Panc1 (cell line): Measurements from ENCODE around the gene SLC27A4. TPM values are rescaled to one million over a fixed set of nuclear protein-coding genes. Genes with fewer than 3 reads are reported as not detected.
A peak's percentile ranks its signal among the peaks of the same experiment; 100 is the strongest.

Experiments used
- ATAC-seq: fragments of 200-7000 bp; cut with Tn5 transposase; 2 replicates; pipeline ENCODE4 v1.9.1; 2020; ENCODE audit warnings: mild to moderate bottlenecking, moderate library complexity
- BruUV-seq: library from RNA; stranded (reverse); fragments of 400-500 nt; replicated peaks from 2 replicates; lab custom pipeline; 2021; lab: Mats Ljungman, UMichigan
- CTCF ChIA-PET: fragments of 300-600 bp; sonication (Branson Sonifier 250); formaldehyde crosslinking; loops from one replicate; lab custom pipeline; 2022; ENCODE audit warnings: antibody characterized with exemption; lab: Charles Lee
- POLR2A ChIA-PET: fragments of 300-600 bp; sonication (Branson Sonifier 250); formaldehyde crosslinking; loops from one replicate; lab custom pipeline; 2022; ENCODE audit warnings: antibody characterized with exemption; lab: Charles Lee
- DNase-seq: peaks from one replicate; pipeline ENCODE4 v3.0.0-alpha.2; 2010; ENCODE audit warnings: low read depth, low spot score
- H3K27ac ChIP-seq: 2 replicates; pipeline ENCODE4 v1.5.1; 2011; ENCODE audit warnings: mild to moderate bottlenecking, low read length, inconsistent platforms
- H3K27me3 ChIP-seq: fragments of 200-500 bp; sonication (Bioruptor generic); 2 replicates; pipeline ENCODE4 v1.6.0; 2014; ENCODE audit warnings: low read length, inconsistent platforms; ENCODE audit not compliant: control insufficient read depth, insufficient read depth
- H3K36me3 ChIP-seq: fragments of 200-500 bp; sonication (Bioruptor generic); 2 replicates; pipeline ENCODE4 v1.5.1; 2014; ENCODE audit warnings: inconsistent platforms, mild to moderate bottlenecking, low read length, moderate library complexity; ENCODE audit not compliant: control insufficient read depth, insufficient read depth
- H3K4me1 ChIP-seq: 2 replicates; pipeline ENCODE4 v1.5.1; 2011; ENCODE audit warnings: inconsistent platforms, mild to moderate bottlenecking, low read length, moderate library complexity; ENCODE audit not compliant: control insufficient read depth, insufficient read depth
- H3K4me3 ChIP-seq, 2 experiments: 2 replicates each; pipeline ENCODE4 v1.5.1; 2011 to 2012; ENCODE audit warnings: low read depth in 2 of 2, low read length in 2 of 2, mild to moderate bottlenecking in 2 of 2, inconsistent platforms in 1 of 2, moderate library complexity in 1 of 2
- H3K9me3 ChIP-seq: fragments of 200-500 bp; sonication (Bioruptor generic); 2 replicates; pipeline ENCODE4 v1.5.1; 2014; ENCODE audit warnings: low read depth, mild to moderate bottlenecking, inconsistent platforms, low read length, moderate library complexity; ENCODE audit not compliant: control insufficient read depth, insufficient read depth
- POLR2AphosphoS5 ChIP-seq: IDR thresholded peaks from 2 replicates; pipeline ENCODE4 v1.6.1; 2012; ENCODE audit warnings: mild to moderate bottlenecking, low read depth, low read length, moderate library complexity
- SIN3A ChIP-seq: IDR thresholded peaks from 2 replicates; pipeline ENCODE4 v1.6.1; 2012; ENCODE audit warnings: low read depth, mild to moderate bottlenecking, low read length, moderate library complexity, borderline replicate concordance; ENCODE audit not compliant: insufficient read depth
- TCF7L2 ChIP-seq: IDR thresholded peaks from 2 replicates; pipeline ENCODE4 v1.6.1; 2011; ENCODE audit warnings: mild to moderate bottlenecking, low read depth, low read length, inconsistent platforms
- in situ Hi-C: cut with HindIII; loops from 2 replicates; pipeline ENCODE4 v1.10.0; 2016; ENCODE audit warnings: low sequenced_read_pairs, low pct_unique_long_range_greater_than_20kb
- intact Hi-C: fragments of 100-400 bp; cut with micrococcal nuclease; formaldehyde crosslinking; loops from one replicate; pipeline ENCODE4 v1.10.0; 2022; ENCODE audit not compliant: unreplicated experiment
- total RNA-seq: library from RNA; stranded (reverse); gene quantifications from one replicate; pipeline ENCODE4 v1.2.1, GENCODE V29; 2021; ENCODE audit not compliant: unreplicated experiment
- TF ChIP-seq, protein P1 (sequence below): fragments of 450-650 bp; IDR thresholded peaks from 2 replicates; pipeline ENCODE4 v1.5.1; 2017; ENCODE audit warnings: mild to moderate bottlenecking
- TF ChIP-seq, protein P2 (sequence below), 2 experiments: IDR thresholded peaks; 2 replicates each; pipeline ENCODE4 v1.6.1; 2011 to 2012; ENCODE audit warnings: low read depth in 2 of 2, control low read depth in 1 of 2, low read length in 1 of 2, mild to moderate bottlenecking in 1 of 2, moderate library complexity in 1 of 2; ENCODE audit not compliant: insufficient read depth in 1 of 2

SLC27A4 gene
- total RNA-seq, 1 experiment from 2014 or later = 20.3 TPM

DNA sequence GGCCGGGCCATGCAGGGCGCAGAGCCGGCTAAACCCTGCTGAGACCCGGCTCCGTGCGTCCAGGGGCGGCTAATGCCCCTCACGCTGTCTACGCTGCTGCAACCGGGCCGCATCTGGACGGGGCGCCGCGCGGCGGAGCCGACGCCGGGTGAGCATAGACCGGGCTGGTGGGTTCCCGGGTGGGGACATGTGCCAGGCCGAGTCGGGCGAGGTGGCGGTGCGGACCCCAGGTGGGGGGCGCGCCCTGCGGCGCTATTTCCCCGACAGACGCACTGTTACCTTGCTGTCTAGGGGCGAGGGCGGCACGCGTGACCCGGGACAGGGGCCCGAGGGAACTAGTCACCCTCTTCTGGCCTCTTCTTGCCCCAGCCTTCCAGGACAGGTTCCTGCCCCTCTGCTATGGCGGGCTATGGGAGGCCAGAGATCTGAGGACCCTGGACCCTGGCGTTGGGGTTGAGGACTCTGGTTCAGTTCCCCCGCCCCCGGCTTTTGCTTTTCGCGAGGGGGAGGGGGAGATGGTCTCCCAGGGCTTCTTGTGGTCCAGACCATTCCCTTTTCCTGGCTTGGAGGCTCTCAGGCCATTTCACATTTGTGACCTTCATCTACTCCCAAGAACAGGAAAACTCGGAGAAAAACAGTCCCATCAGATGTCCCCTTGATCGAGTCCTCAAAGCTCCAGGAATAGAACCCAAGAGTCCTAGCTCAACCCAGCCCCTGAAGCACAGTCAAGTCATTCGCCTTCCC is 536 bp downstream of the SLC27A4 start:
- no peaks in the 10 kb centered on the region for H3K9me3 ChIP-seq
- H3K27ac ChIP-seq = peak overlapping the region; percentile 70
- BruUV-seq = no TSS peak
- peak overlapping the region; percentile 69 to 80 for H3K4me3 ChIP-seq
- ChIA-PET CTCF (interaction anchor here (0.5 to 1.5 kb wide), 7 partner anchors 21 to 281 kb away, joined by 3 to 10 read pairs (median 7); partner anchors contain the start of gene CERCAM), POLR2A (no interaction called here)
- H3K4me1 ChIP-seq = no peaks in the 10 kb centered on the region
- intact Hi-C loops = loop anchor here (10.0 kb wide), 1 partner anchor 46 kb away; no protein-coding TSS in a partner anchor
- H3K27me3 ChIP-seq = no peaks in the 10 kb centered on the region
- in situ Hi-C loops = no loop called here
- ATAC-seq (peak; percentile 60), DNase-seq (no peak)
- TF ChIP-seq TCF7L2 = 0 out of 2 replicates have a peak, but pooled peaks have one; percentile 27
- TF ChIP-seq, protein P1, sequence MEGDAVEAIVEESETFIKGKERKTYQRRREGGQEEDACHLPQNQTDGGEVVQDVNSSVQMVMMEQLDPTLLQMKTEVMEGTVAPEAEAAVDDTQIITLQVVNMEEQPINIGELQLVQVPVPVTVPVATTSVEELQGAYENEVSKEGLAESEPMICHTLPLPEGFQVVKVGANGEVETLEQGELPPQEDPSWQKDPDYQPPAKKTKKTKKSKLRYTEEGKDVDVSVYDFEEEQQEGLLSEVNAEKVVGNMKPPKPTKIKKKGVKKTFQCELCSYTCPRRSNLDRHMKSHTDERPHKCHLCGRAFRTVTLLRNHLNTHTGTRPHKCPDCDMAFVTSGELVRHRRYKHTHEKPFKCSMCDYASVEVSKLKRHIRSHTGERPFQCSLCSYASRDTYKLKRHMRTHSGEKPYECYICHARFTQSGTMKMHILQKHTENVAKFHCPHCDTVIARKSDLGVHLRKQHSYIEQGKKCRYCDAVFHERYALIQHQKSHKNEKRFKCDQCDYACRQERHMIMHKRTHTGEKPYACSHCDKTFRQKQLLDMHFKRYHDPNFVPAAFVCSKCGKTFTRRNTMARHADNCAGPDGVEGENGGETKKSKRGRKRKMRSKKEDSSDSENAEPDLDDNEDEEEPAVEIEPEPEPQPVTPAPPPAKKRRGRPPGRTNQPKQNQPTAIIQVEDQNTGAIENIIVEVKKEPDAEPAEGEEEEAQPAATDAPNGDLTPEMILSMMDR = no peak
- TF ChIP-seq POLR2AphosphoS5 = no peak
- H3K36me3 ChIP-seq = no peaks in the 10 kb centered on the region

DNA sequence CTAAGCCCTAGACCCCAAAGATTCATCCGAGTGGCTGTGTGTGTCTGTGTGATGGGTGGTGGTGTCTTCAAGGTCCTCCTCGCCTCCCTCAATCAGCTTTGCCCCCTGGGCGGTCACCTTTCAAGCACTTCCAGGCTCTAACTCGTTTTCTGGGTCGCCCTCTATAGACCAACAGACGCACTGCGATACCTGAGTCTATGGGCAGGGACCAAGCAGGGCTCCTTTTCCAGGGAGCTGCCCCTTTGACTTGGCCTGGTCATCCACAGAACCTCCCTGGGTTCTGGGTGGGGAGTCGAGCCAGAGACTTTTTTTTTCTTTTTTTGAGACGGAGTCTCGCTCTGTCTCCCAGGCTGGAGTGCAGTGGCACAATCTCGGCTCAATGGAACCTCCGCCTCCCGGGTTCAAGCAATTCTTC is 1.1 kb downstream of the SLC27A4 start:
- peak overlapping the region; percentile 70 for H3K27ac ChIP-seq
- no peak for TF ChIP-seq POLR2AphosphoS5
- TF ChIP-seq, protein P1 = peak; percentile 83
- no peaks in the 10 kb centered on the region for H3K36me3 ChIP-seq
- no peaks in the 10 kb centered on the region for H3K4me1 ChIP-seq
- DNase-seq = no peak
- in situ Hi-C loops (no loop called here), intact Hi-C loops (loop anchor here (10.0 kb wide), 1 partner anchor 47 kb away; no protein-coding TSS in a partner anchor)
- CTCF ChIA-PET = interaction anchor here (0.6 to 1.5 kb wide), 6 partner anchors 21 to 101 kb away, joined by 3 to 10 read pairs (median 6); partner anchors contain the start of gene CERCAM
- no TSS peak for BruUV-seq
- peak; percentile 67 for ATAC-seq
- peak overlapping the region; percentile 69 to 80 for H3K4me3 ChIP-seq
- POLR2A ChIA-PET = no interaction called here
- no peaks in the 10 kb centered on the region for H3K27me3 ChIP-seq
- H3K9me3 ChIP-seq = no peaks in the 10 kb centered on the region

DNA sequence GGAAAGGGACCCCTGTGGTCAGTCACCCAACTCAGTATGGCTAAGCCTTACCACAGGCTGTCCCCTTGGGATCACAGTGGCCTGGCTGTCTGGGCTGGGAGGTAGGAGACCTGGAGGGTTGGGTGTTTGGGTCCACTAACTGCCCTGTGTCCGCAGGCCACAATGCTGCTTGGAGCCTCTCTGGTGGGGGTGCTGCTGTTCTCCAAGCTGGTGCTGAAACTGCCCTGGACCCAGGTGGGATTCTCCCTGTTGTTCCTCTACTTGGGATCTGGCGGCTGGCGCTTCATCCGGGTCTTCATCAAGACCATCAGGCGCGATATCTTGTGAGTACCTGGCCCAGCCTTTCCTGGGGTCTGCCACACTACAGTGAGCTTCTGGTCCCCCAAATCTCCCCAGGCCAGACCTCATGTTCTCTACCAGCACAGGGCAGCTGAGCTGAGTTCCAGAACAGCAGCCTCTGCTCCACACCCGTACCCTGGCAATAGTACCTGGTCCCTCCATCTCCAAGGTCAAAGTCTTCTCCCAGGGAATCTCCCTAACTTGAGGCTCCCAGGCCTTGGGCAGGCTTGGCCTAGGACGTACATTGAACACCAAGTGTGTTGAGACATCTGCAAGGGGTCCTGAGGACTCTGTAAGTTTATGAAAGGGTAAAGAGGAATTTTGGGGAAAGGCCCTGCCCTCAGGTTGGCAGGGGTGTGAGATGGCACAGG is 2.8 kb downstream of the SLC27A4 start:
- no TSS peak for BruUV-seq
- intact Hi-C loops = loop anchor here (10.0 kb wide), 1 partner anchor 48 kb away; no protein-coding TSS in a partner anchor
- DNase-seq (no peak), ATAC-seq (no peak)
- no peaks in the 10 kb centered on the region for H3K9me3 ChIP-seq
- no peaks in the 10 kb centered on the region for H3K36me3 ChIP-seq
- in situ Hi-C loops = no loop called here
- POLR2A ChIA-PET = no interaction called here
- TF ChIP-seq SIN3A = no peak
- TF ChIP-seq TCF7L2 = no peak
- TF ChIP-seq, protein P2, sequence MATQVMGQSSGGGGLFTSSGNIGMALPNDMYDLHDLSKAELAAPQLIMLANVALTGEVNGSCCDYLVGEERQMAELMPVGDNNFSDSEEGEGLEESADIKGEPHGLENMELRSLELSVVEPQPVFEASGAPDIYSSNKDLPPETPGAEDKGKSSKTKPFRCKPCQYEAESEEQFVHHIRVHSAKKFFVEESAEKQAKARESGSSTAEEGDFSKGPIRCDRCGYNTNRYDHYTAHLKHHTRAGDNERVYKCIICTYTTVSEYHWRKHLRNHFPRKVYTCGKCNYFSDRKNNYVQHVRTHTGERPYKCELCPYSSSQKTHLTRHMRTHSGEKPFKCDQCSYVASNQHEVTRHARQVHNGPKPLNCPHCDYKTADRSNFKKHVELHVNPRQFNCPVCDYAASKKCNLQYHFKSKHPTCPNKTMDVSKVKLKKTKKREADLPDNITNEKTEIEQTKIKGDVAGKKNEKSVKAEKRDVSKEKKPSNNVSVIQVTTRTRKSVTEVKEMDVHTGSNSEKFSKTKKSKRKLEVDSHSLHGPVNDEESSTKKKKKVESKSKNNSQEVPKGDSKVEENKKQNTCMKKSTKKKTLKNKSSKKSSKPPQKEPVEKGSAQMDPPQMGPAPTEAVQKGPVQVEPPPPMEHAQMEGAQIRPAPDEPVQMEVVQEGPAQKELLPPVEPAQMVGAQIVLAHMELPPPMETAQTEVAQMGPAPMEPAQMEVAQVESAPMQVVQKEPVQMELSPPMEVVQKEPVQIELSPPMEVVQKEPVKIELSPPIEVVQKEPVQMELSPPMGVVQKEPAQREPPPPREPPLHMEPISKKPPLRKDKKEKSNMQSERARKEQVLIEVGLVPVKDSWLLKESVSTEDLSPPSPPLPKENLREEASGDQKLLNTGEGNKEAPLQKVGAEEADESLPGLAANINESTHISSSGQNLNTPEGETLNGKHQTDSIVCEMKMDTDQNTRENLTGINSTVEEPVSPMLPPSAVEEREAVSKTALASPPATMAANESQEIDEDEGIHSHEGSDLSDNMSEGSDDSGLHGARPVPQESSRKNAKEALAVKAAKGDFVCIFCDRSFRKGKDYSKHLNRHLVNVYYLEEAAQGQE (IDR thresholded peaks at IDR 0.05; ENCODE audit: insufficient read depth in 1 of 2, low read depth in 2 of 2, low read length in 1 of 2) = peak in 1 of 2 experiments; percentile 62; a peak in 2 of 4 replicates
- no peak overlapping the region for H3K27ac ChIP-seq
- CTCF ChIA-PET = interaction anchor here (0.5 kb wide), 1 partner anchor 9 kb away, joined by 3 read pairs; no protein-coding TSS in a partner anchor
- no peaks in the 10 kb centered on the region for H3K27me3 ChIP-seq
- no peak overlapping the region for H3K4me3 ChIP-seq
- H3K4me1 ChIP-seq = no peaks in the 10 kb centered on the region
